IPS-NIHi7 (cell line): ENCODE results near the gene ITGA2B.
"Not testable (repeated sequence)": the region's sequence is repeated elsewhere in the genome, so short reads cannot be mapped to it uniquely, and the experiment has no call there.

Experiments
- DNase-seq: peaks from one replicate; pipeline ENCODE4 v3.0.0; 2012; ENCODE audit warnings: mixed read lengths; ENCODE audit errors: extremely low spot score

ITGA2B gene

GRCh38 chr17:44390250-44390870 is 911 bp upstream of the ITGA2B start:
- no peak for DNase-seq

- DNase-seq: no peak
Measured at GRCh38 chr17:44389723-44390202, 314 bp upstream of the ITGA2B start.

GRCh38 chr17:44387804-44388203 is 1.6 kb downstream of the ITGA2B start:
- DNase-seq: no peak

GRCh38 chr17:44386182-44386525 is 3.3 kb downstream of the ITGA2B start:
- no peak for DNase-seq

GRCh38 chr17:44385287-44386181 is 3.9 kb downstream of the ITGA2B start:
- peak; percentile 95 for DNase-seq

- DNase-seq: peak; percentile 34
Measured at GRCh38 chr17:44384823-44385286, 4.6 kb downstream of the ITGA2B start.

- no peak for DNase-seq
Measured at GRCh38 chr17:44384281-44384822, 5.1 kb downstream of the ITGA2B start.

GRCh38 chr17:44383861-44384260 is 5.6 kb downstream of the ITGA2B start:
- DNase-seq: no peak

GRCh38 chr17:44383363-44383762 is 6.1 kb downstream of the ITGA2B start:
- DNase-seq: no peak

GRCh38 chr17:44382917-44383316 is 6.5 kb downstream of the ITGA2B start:
- DNase-seq: no peak

- no peak for DNase-seq
Measured at GRCh38 chr17:44381810-44382305, 7.6 kb downstream of the ITGA2B start.

- DNase-seq: no peak
Measured at GRCh38 chr17:44380767-44381166, 8.7 kb downstream of the ITGA2B start.

- no peak for DNase-seq
Measured at GRCh38 chr17:44379887-44380286, 9.6 kb downstream of the ITGA2B start.

GRCh38 chr17:44378171-44378705 is 11.2 kb downstream of the ITGA2B start:
- DNase-seq: no peak

- no peak for DNase-seq
Measured at GRCh38 chr17:44376779-44377178, 12.7 kb downstream of the ITGA2B start.

- peak; percentile 84 for DNase-seq
Measured at GRCh38 chr17:44376124-44376523, 13.3 kb downstream of the ITGA2B start.

- peak; percentile 31 for DNase-seq
Measured at GRCh38 chr17:44375196-44376017, 14.0 kb downstream of the ITGA2B start.

- DNase-seq: peak; percentile 88
Measured at GRCh38 chr17:44374306-44375195, 14.9 kb downstream of the ITGA2B start.

GRCh38 chr17:44372036-44372435 is 17.4 kb downstream of the ITGA2B start:
- DNase-seq: no peak

- DNase-seq: not testable (repeated sequence)
Measured at GRCh38 chr17:44369414-44370023, 19.9 kb downstream of the ITGA2B start.
